H9 (cell line): ENCODE data around the gene KRTAP1-5. TPM values are rescaled to one million over a fixed set of nuclear protein-coding genes. Genes with fewer than 3 reads are reported as not detected.

ENCODE experiments used
- DNase-seq: peaks from one replicate; pipeline ENCODE4 v3.0.0-alpha.2; 2017
- H2AFZ ChIP-seq: one replicate; pipeline ENCODE4 v1.6.1; 2013; ENCODE audit warnings: mild to moderate bottlenecking, low read length, control low read depth, moderate library complexity
- H2AK5ac ChIP-seq: 2 replicates; pipeline ENCODE4 v1.6.1; 2013; ENCODE audit warnings: low read length, control low read depth, mixed read lengths; ENCODE audit not compliant: insufficient read length
- H2BK120ac ChIP-seq: one replicate; pipeline ENCODE4 v1.6.1; 2013; ENCODE audit warnings: low read depth, mild to moderate bottlenecking, low read length, control low read depth, inconsistent platforms; ENCODE audit not compliant: poor library complexity, severe bottlenecking
- H2BK12ac ChIP-seq: 2 replicates; pipeline ENCODE4 v1.6.1; 2013; ENCODE audit warnings: low read length, control low read depth, mixed read lengths, low read depth; ENCODE audit not compliant: insufficient read length
- H2BK15ac ChIP-seq: 2 replicates; pipeline ENCODE4 v1.6.1; 2013; ENCODE audit warnings: low read depth, low read length, control low read depth
- H2BK20ac ChIP-seq: one replicate; pipeline ENCODE4 v1.6.1; 2013; ENCODE audit warnings: low read depth, mild to moderate bottlenecking, low read length, control low read depth, inconsistent platforms; ENCODE audit not compliant: poor library complexity, severe bottlenecking
- H2BK5ac ChIP-seq: 2 replicates; pipeline ENCODE4 v1.6.1; 2013; ENCODE audit warnings: low read length, control low read depth, mixed read lengths; ENCODE audit not compliant: insufficient read length
- H3K14ac ChIP-seq: 2 replicates; pipeline ENCODE4 v1.6.1; 2013; ENCODE audit warnings: low read length, control low read depth; ENCODE audit not compliant: insufficient read depth
- H3K18ac ChIP-seq: 2 replicates; pipeline ENCODE4 v1.6.1; 2013; ENCODE audit warnings: low read depth, mild to moderate bottlenecking, mixed read lengths, low read length, control low read depth; ENCODE audit not compliant: insufficient read length
- H3K23ac ChIP-seq: 2 replicates; pipeline ENCODE4 v1.6.1; 2013; ENCODE audit warnings: low read length, control low read depth, mixed read lengths, low read depth; ENCODE audit not compliant: insufficient read length
- H3K23me2 ChIP-seq: 2 replicates; pipeline ENCODE4 v1.6.1; 2013; ENCODE audit warnings: low read depth, mild to moderate bottlenecking, mixed read lengths, low read length, control low read depth; ENCODE audit not compliant: insufficient read length, poor library complexity, severe bottlenecking
- H3K27ac ChIP-seq: 2 replicates; pipeline ENCODE4 v1.5.1; 2013; ENCODE audit warnings: low read length, control low read depth, mixed read lengths, low read depth; ENCODE audit not compliant: insufficient read length
- H3K27me3 ChIP-seq: 2 replicates; pipeline ENCODE4 v1.6.1; 2013; ENCODE audit warnings: low read length, control low read depth, inconsistent platforms; ENCODE audit not compliant: insufficient read depth
- H3K4ac ChIP-seq: 2 replicates; pipeline ENCODE4 v1.6.1; 2013; ENCODE audit warnings: low read depth, mild to moderate bottlenecking, control low read depth, inconsistent platforms, low read length, moderate library complexity
- H3K4me1 ChIP-seq: 2 replicates; pipeline ENCODE4 v1.6.1; 2013; ENCODE audit warnings: low read length, control low read depth, inconsistent platforms; ENCODE audit not compliant: insufficient read depth
- H3K4me2 ChIP-seq: 2 replicates; pipeline ENCODE4 v1.6.1; 2013; ENCODE audit warnings: low read length, control low read depth, mixed read lengths; ENCODE audit not compliant: insufficient read length, insufficient read depth
- H3K56ac ChIP-seq: 2 replicates; pipeline ENCODE4 v1.6.1; 2013; ENCODE audit warnings: low read depth, mild to moderate bottlenecking, mixed read lengths, low read length, control low read depth; ENCODE audit not compliant: insufficient read length
- H3K79me1 ChIP-seq: 2 replicates; pipeline ENCODE4 v1.6.1; 2013; ENCODE audit warnings: low read depth, mild to moderate bottlenecking, moderate library complexity, low read length, control low read depth, inconsistent platforms; ENCODE audit not compliant: insufficient read depth, poor library complexity, severe bottlenecking
- H3K79me2 ChIP-seq: 2 replicates; pipeline ENCODE4 v1.6.1; 2013; ENCODE audit warnings: low read length, control low read depth, inconsistent platforms; ENCODE audit not compliant: insufficient read depth
- H3K9ac ChIP-seq: 2 replicates; pipeline ENCODE4 v1.6.1; 2013; ENCODE audit warnings: low read length, control low read depth, mixed read lengths; ENCODE audit not compliant: insufficient read length; ENCODE audit errors: extremely low read depth
- H3K9me3 ChIP-seq: one replicate; pipeline ENCODE4 v1.6.1; 2013; ENCODE audit warnings: low read depth, low read length, inconsistent platforms; ENCODE audit not compliant: control insufficient read depth
- H3T11ph ChIP-seq: one replicate; pipeline ENCODE4 v1.6.1; 2013; ENCODE audit warnings: mild to moderate bottlenecking, low read length, control low read depth, inconsistent platforms
- H4K20me1 ChIP-seq: one replicate; pipeline ENCODE4 v1.6.1; 2013; ENCODE audit not compliant: control insufficient read depth, insufficient read length, insufficient read depth
- H4K5ac ChIP-seq: 2 replicates; pipeline ENCODE4 v1.6.1; 2013; ENCODE audit warnings: low read depth, mild to moderate bottlenecking, mixed read lengths, low read length, control low read depth; ENCODE audit not compliant: insufficient read length
- H4K8ac ChIP-seq: replicated peaks from 2 replicates; pipeline ENCODE4 v1.6.1; 2013; ENCODE audit warnings: low read length, control low read depth, mixed read lengths, low read depth; ENCODE audit not compliant: insufficient read length
- H4K91ac ChIP-seq: 2 replicates; pipeline ENCODE4 v1.6.1; 2013; ENCODE audit warnings: low read depth, mild to moderate bottlenecking, moderate library complexity, mixed read lengths, low read length, control low read depth; ENCODE audit not compliant: insufficient read length
- H3K27ac Mint-ChIP-seq, 3 experiments: 2 replicates in 2 of 3; 3 replicates in 1 of 3; pipeline ENCODE4 v1.8.0; 2020 to 2021; ENCODE audit warnings: mixed read lengths in 3 of 3, mild to moderate bottlenecking in 1 of 3, moderate library complexity in 1 of 3
- H3K27me3 Mint-ChIP-seq: 2 replicates; pipeline ENCODE4 v1.8.0; 2021; ENCODE audit warnings: low read depth, mild to moderate bottlenecking, moderate library complexity, mixed read lengths
- H3K36me3 Mint-ChIP-seq, 3 experiments: 2 replicates in 2 of 3; 3 replicates in 1 of 3; pipeline ENCODE4 v1.8.0; 2020 to 2021; ENCODE audit warnings: low read depth in 3 of 3, mixed read lengths in 3 of 3; ENCODE audit not compliant: insufficient read depth in 1 of 3
- H3K4me1 Mint-ChIP-seq, 2 experiments: 2 replicates each; pipeline ENCODE4 v1.8.0; 2020; ENCODE audit warnings: mixed read lengths in 2 of 2
- H3K4me3 Mint-ChIP-seq, 2 experiments: 2 replicates in 1 of 2; 3 replicates in 1 of 2; pipeline ENCODE4 v1.8.0; 2020 to 2021; ENCODE audit warnings: mild to moderate bottlenecking in 2 of 2, mixed read lengths in 2 of 2, moderate library complexity in 1 of 2
- H3K9me3 Mint-ChIP-seq, 2 experiments: 2 replicates in 1 of 2; 3 replicates in 1 of 2; pipeline ENCODE4 v1.8.0; 2020; ENCODE audit warnings: mild to moderate bottlenecking in 2 of 2, mixed read lengths in 2 of 2, moderate library complexity in 1 of 2
- WGBS: extraction: QIAGEN DNeasy Blood & Tissue Kit; methylation state at CpG from one replicate; pipeline ENCODE4 v1.1.7; 2013; ENCODE audit warnings: missing lambda C conversion rate, low lambda C conversion rate, mixed read lengths; ENCODE audit not compliant: insufficient read length; ENCODE audit errors: extremely low coverage; 5-methylcytosine and 5-hydroxymethylcytosine counted together
- total RNA-seq: library from RNA; stranded (reverse); gene quantifications from 2 replicates; pipeline ENCODE4 v1.2.1, GENCODE V29; 2021
- TF ChIP-seq, protein P1 (sequence below): fragments of 200-600 bp; sonication (generic); conservative IDR thresholded peaks from 3 replicates; pipeline ENCODE4 v1.8.0; 2021; ENCODE audit warnings: antibody characterized with exemption, mild to moderate bottlenecking

The KRTAP1-5 gene
- total RNA-seq, 1 experiment from 2014 or later: not detected

DNA sequence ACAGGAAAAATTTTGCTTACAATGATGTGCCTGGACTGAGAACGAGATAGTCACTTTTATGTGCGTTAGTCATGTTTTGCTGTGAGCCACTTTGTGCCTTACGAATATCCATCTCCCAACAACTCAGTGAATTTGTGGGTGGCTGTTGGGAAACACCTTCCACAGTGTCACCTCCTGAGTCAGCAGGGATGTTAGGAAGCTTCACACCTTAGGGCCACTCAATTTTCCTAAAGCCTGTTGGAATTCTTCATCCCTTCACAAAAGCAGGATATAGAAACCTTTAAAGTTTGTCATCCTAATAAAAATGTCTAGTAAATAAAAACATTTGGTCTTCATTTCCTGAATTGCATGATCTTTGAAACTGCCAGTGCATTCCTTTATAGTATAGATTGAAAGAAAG is 13.8 kb downstream of the KRTAP1-5 start:
- Mint-ChIP-seq H3K4me1 (peaks cover 17 to 19% of the 10 kb centered on the region in 2 experiments), H3K36me3 (no peaks in the 10 kb centered on the region), H3K27me3 (no peaks in the 10 kb centered on the region), H3K9me3 (no peaks in the 10 kb centered on the region), H3K27ac (no peak overlapping the region), H3K4me3 (no peak overlapping the region)
- Histone ChIP-seq H3K4ac (no peak overlapping the region), H4K8ac (no peak overlapping the region), H2BK120ac (no peak overlapping the region), H2AFZ (no peak overlapping the region), H3K9ac (no peak overlapping the region), H2BK12ac (no peak overlapping the region), H2BK20ac (no peak overlapping the region), H3K79me2 (no peaks in the 10 kb centered on the region), H3K4me2 (no peak overlapping the region), H4K91ac (no peak overlapping the region), H3K23me2 (no peaks in the 10 kb centered on the region), H3K79me1 (no peaks in the 10 kb centered on the region), H2AK5ac (no peak overlapping the region), H3K4me1 (no peaks in the 10 kb centered on the region; the same call in 1 of the 2 replicates), H3K14ac (no peak overlapping the region), H3K27me3 (no peaks in the 10 kb centered on the region), H2BK15ac (no peak overlapping the region), H3K18ac (no peak overlapping the region), H2BK5ac (no peak overlapping the region), H4K20me1 (no peaks in the 10 kb centered on the region), H3K23ac (no peak overlapping the region), H3K56ac (no peak overlapping the region), H4K5ac (no peak overlapping the region), H3K27ac (no peak overlapping the region), H3T11ph (no peak overlapping the region), H3K9me3 (no peaks in the 10 kb centered on the region)
- no peak for DNase-seq
- TF ChIP-seq, protein P1, sequence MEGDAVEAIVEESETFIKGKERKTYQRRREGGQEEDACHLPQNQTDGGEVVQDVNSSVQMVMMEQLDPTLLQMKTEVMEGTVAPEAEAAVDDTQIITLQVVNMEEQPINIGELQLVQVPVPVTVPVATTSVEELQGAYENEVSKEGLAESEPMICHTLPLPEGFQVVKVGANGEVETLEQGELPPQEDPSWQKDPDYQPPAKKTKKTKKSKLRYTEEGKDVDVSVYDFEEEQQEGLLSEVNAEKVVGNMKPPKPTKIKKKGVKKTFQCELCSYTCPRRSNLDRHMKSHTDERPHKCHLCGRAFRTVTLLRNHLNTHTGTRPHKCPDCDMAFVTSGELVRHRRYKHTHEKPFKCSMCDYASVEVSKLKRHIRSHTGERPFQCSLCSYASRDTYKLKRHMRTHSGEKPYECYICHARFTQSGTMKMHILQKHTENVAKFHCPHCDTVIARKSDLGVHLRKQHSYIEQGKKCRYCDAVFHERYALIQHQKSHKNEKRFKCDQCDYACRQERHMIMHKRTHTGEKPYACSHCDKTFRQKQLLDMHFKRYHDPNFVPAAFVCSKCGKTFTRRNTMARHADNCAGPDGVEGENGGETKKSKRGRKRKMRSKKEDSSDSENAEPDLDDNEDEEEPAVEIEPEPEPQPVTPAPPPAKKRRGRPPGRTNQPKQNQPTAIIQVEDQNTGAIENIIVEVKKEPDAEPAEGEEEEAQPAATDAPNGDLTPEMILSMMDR: no peak
- no CpG with 5 or more reads among the region's 3 CpGs for WGBS
